SK-N-MC (cell line): ENCODE data around the gene ZNF524.

Experiments
- EZH2 ChIP-seq: fragments of 200-600 bp; sonication (generic); IDR thresholded peaks from one replicate; pipeline ENCODE4 v1.6.1; 2017; ENCODE audit warnings: antibody characterized with exemption
- POLR2AphosphoS5 ChIP-seq: IDR thresholded peaks from 2 replicates; pipeline ENCODE4 v1.6.1; 2012; ENCODE audit warnings: mild to moderate bottlenecking, low read depth, low read length, borderline replicate concordance

- no peak for TF ChIP-seq POLR2AphosphoS5
- TF ChIP-seq EZH2 = no peak
These were observed 45.3 kb upstream of the ZNF524 start for GRCh38 chr19:55554741-55555152.
